Measurements from ENCODE around the gene SGK1. TPM values are rescaled to one million over a fixed set of nuclear protein-coding genes. Genes with fewer than 3 reads are reported as not detected.
A peak's percentile ranks its signal among the peaks of the same experiment; 100 is the strongest.

SGK1 gene
- total RNA-seq, 1 experiment from 2014 or later = 42.6 TPM

GRCh38 chr6:134164300-134164699 is 153.6 kb downstream of the SGK1 start:
- no peaks in the 10 kb centered on the region for H3K9me3 Mint-ChIP-seq (ENCODE audit: unreplicated experiment)
- no peaks in the 10 kb centered on the region for H3K27me3 Mint-ChIP-seq (ENCODE audit: insufficient read depth, unreplicated experiment)
- H3K27ac Mint-ChIP-seq (ENCODE audit: unreplicated experiment) = no peak overlapping the region
- BruUV-seq (replicated peaks) = no TSS peak
- CTCF ChIA-PET = interaction anchor here (1.3 kb wide), 1 partner anchor 9 kb away, joined by 3 read pairs; no protein-coding TSS in a partner anchor
- Histone ChIP-seq H3K4me3 (ENCODE audit: low read depth, low read length) (no peak overlapping the region), H3K9me3 (no peaks in the 10 kb centered on the region), H3K36me3 (ENCODE audit: control insufficient read depth, insufficient read depth, low read length) (no peaks in the 10 kb centered on the region), H3K4me1 (peaks cover 18% of the 10 kb centered on the region), H3K27me3 (replicated peaks; ENCODE audit: control insufficient read depth, insufficient read depth, low read length) (no peaks in the 10 kb centered on the region)
- no peak for DNase-seq
- TF ChIP-seq CTCF (IDR thresholded peaks at IDR 0.05; ENCODE audit: insufficient read depth in 1 of 2, low read depth in 1 of 2, low read length in 1 of 2, severe bottlenecking in 1 of 2, unreplicated experiment in 1 of 2) = no peak
- intact Hi-C loops (cut with micrococcal nuclease; ENCODE audit: unreplicated experiment) = no loop called here
- POLR2A ChIA-PET = no interaction called here
- peaks cover 20% of the 10 kb centered on the region for H3K4me1 Mint-ChIP-seq (ENCODE audit: low read depth, unreplicated experiment)
- H3K36me3 Mint-ChIP-seq (ENCODE audit: insufficient read depth, unreplicated experiment) = peaks cover 19% of the 10 kb centered on the region
- no peak overlapping the region for H3K4me3 Mint-ChIP-seq (ENCODE audit: unreplicated experiment)

- Mint-ChIP-seq H3K4me3 (ENCODE audit: unreplicated experiment) (no peak overlapping the region), H3K27ac (ENCODE audit: unreplicated experiment) (no peak overlapping the region), H3K27me3 (ENCODE audit: insufficient read depth, unreplicated experiment) (no peaks in the 10 kb centered on the region), H3K36me3 (ENCODE audit: insufficient read depth, unreplicated experiment) (peaks cover 5% of the 10 kb centered on the region), H3K4me1 (ENCODE audit: low read depth, unreplicated experiment) (peaks cover 20% of the 10 kb centered on the region), H3K9me3 (ENCODE audit: unreplicated experiment) (no peaks in the 10 kb centered on the region)
- POLR2A ChIA-PET = no interaction called here
- DNase-seq = no peak
- no peak overlapping the region for H3K4me3 ChIP-seq (ENCODE audit: low read depth, low read length)
- BruUV-seq (replicated peaks) = no TSS peak
- no peaks in the 10 kb centered on the region for H3K9me3 ChIP-seq
- CTCF ChIA-PET = no interaction called here
- H3K36me3 ChIP-seq (ENCODE audit: control insufficient read depth, insufficient read depth, low read length) = no peaks in the 10 kb centered on the region
- no peaks in the 10 kb centered on the region for H3K27me3 ChIP-seq (replicated peaks; ENCODE audit: control insufficient read depth, insufficient read depth, low read length)
- no peak for TF ChIP-seq CTCF (IDR thresholded peaks at IDR 0.05; ENCODE audit: insufficient read depth in 1 of 2, low read depth in 1 of 2, low read length in 1 of 2, severe bottlenecking in 1 of 2, unreplicated experiment in 1 of 2)
- intact Hi-C loops (cut with micrococcal nuclease; ENCODE audit: unreplicated experiment) = no loop called here
- peaks cover 18% of the 10 kb centered on the region for H3K4me1 ChIP-seq
These were observed 155.0 kb downstream of the SGK1 start for GRCh38 chr6:134162932-134163331.

- no peaks in the 10 kb centered on the region for H3K27me3 Mint-ChIP-seq (ENCODE audit: insufficient read depth, unreplicated experiment)
- ChIA-PET POLR2A (no interaction called here), CTCF (no interaction called here)
- H3K4me1 Mint-ChIP-seq (ENCODE audit: low read depth, unreplicated experiment) = peaks cover 20% of the 10 kb centered on the region
- no peaks in the 10 kb centered on the region for H3K9me3 Mint-ChIP-seq (ENCODE audit: unreplicated experiment)
- H3K36me3 Mint-ChIP-seq (ENCODE audit: insufficient read depth, unreplicated experiment) = no peaks in the 10 kb centered on the region
- Histone ChIP-seq H3K4me1 (peaks cover 18% of the 10 kb centered on the region), H3K27me3 (replicated peaks; ENCODE audit: control insufficient read depth, insufficient read depth, low read length) (no peaks in the 10 kb centered on the region), H3K9me3 (no peaks in the 10 kb centered on the region), H3K4me3 (ENCODE audit: low read depth, low read length) (no peak overlapping the region), H3K36me3 (ENCODE audit: control insufficient read depth, insufficient read depth, low read length) (no peaks in the 10 kb centered on the region)
- peak overlapping the region; percentile 90 for H3K27ac Mint-ChIP-seq (ENCODE audit: unreplicated experiment)
- no TSS peak for BruUV-seq (replicated peaks)
- DNase-seq = no peak
- TF ChIP-seq CTCF (IDR thresholded peaks at IDR 0.05; ENCODE audit: insufficient read depth in 1 of 2, low read depth in 1 of 2, low read length in 1 of 2, severe bottlenecking in 1 of 2, unreplicated experiment in 1 of 2) = no peak
- intact Hi-C loops (cut with micrococcal nuclease; ENCODE audit: unreplicated experiment) = no loop called here
- peak overlapping the region; percentile 39 for H3K4me3 Mint-ChIP-seq (ENCODE audit: unreplicated experiment)
These were observed 156.9 kb downstream of the SGK1 start for GRCh38 chr6:134161041-134161440.

Data from Caco-2 (cell line).